H1 (cell line): Measurements from ENCODE around the gene HSDL2. TPM values are rescaled to one million over a fixed set of nuclear protein-coding genes. Genes with fewer than 3 reads are reported as not detected.

Experiments used
- CBX5 ChIP-seq: fragments of 300-800, 300-1000 bp; sonication (generic); IDR thresholded peaks from 2 replicates; pipeline ENCODE4 v1.7.1; 2016; ENCODE audit warnings: antibody characterized with exemption, low read length, low read depth
- KDM1A ChIP-seq: fragments of 200-600, 300-600 bp; sonication (generic); IDR thresholded peaks from 2 replicates; pipeline ENCODE4 v1.7.1; 2016; ENCODE audit warnings: mild to moderate bottlenecking, low read length, borderline replicate concordance
- NRF1 ChIP-seq: IDR thresholded peaks from 2 replicates; pipeline ENCODE4 v1.6.1; 2011; ENCODE audit warnings: mild to moderate bottlenecking, low read depth, low read length, improper control_type of control experiment
- POU5F1 ChIP-seq: IDR thresholded peaks from 2 replicates; pipeline ENCODE4 v1.6.1; 2011; ENCODE audit warnings: low read depth, mild to moderate bottlenecking, low read length, moderate library complexity
- RAD21 ChIP-seq, 2 experiments: IDR thresholded peaks in 1 of 2; conservative IDR thresholded peaks in 1 of 2; 2 replicates each; pipeline ENCODE4 v1.6.1; 2011; ENCODE audit warnings: low read depth in 2 of 2, low read length in 2 of 2, improper control_type of control experiment in 1 of 2, inconsistent platforms in 1 of 2, mild to moderate bottlenecking in 1 of 2, moderate library complexity in 1 of 2
- SAP30 ChIP-seq: fragments of 300-600 bp; sonication (generic); IDR thresholded peaks from 2 replicates; pipeline ENCODE4 v1.7.1; 2012; ENCODE audit warnings: low read length, moderate library complexity, mild to moderate bottlenecking, inconsistent platforms; ENCODE audit not compliant: insufficient read depth, insufficient replicate concordance
- SP1 ChIP-seq: IDR thresholded peaks from 2 replicates; pipeline ENCODE4 v1.6.1; 2011; ENCODE audit warnings: low read depth, low read length
- TAF1 ChIP-seq: IDR thresholded peaks from 2 replicates; pipeline ENCODE4 v1.6.1; 2011; ENCODE audit warnings: mild to moderate bottlenecking, low read depth, low read length
- ZNF274 ChIP-seq: IDR thresholded peaks from 2 replicates; pipeline ENCODE4 v1.7.0; 2012; ENCODE audit warnings: low read length, borderline replicate concordance; ENCODE audit errors: extremely low read depth
- polyA plus RNA-seq, 7 experiments: library from polyadenylated mRNA; depleted of rRNA in 3 of 7; stranded (reverse) in 5 of 7; unstranded in 2 of 7; fragments of >200 nt in 5 of 7; fragments of 200-250 nt in 2 of 7; gene quantifications; 1 replicate in 5 of 7; 2 replicates in 1 of 7; 4 replicates in 1 of 7; pipeline versions ENCODE4 v1.2.1 to v1.2.3, GENCODE V29; 2011 to 2013; ENCODE audit warnings: missing spikeins in 2 of 7, mixed read lengths in 2 of 7
- total RNA-seq: library from RNA; stranded (reverse); fragmentation: NEBNext Ultra II Directional; extraction: Animal tissue kit (Norgen Biotek cat#: 25700); gene quantifications from 2 replicates; pipeline ENCODE4 v1.2.1, GENCODE V29; 2021
- TF ChIP-seq, protein P1 (sequence below): fragments of 300-600 bp; sonication (generic); IDR thresholded peaks from 2 replicates; pipeline ENCODE4 v1.7.1; 2012; ENCODE audit warnings: low read length, moderate library complexity, mild to moderate bottlenecking, inconsistent platforms; ENCODE audit not compliant: insufficient replicate concordance

Gene HSDL2
- total and polyA plus RNA-seq, 2 of the 8 experiments (the other 6 are each of a cell fraction or from before 2014, with no cell fraction given): 6.6 to 15.4 TPM

DNA sequence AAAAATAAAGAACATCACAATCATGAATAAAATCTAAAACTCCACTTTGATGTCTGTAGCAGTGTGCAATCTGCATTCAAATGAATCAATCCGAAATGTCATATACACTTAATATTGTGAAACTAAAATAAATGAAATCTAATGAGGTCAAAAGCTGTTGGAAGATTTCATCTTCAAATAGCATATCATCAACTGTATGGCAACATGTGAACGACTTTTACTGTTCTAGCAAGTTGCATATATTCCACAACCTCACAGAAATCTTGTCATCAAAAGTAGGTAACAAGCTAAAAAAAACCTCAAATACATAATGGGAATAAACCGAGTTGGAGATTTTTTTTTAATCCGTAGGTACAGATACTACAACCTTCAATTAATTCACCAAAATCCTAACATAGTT, 47.7 kb upstream of the HSDL2 start (continued):
- TF ChIP-seq, protein P1, sequence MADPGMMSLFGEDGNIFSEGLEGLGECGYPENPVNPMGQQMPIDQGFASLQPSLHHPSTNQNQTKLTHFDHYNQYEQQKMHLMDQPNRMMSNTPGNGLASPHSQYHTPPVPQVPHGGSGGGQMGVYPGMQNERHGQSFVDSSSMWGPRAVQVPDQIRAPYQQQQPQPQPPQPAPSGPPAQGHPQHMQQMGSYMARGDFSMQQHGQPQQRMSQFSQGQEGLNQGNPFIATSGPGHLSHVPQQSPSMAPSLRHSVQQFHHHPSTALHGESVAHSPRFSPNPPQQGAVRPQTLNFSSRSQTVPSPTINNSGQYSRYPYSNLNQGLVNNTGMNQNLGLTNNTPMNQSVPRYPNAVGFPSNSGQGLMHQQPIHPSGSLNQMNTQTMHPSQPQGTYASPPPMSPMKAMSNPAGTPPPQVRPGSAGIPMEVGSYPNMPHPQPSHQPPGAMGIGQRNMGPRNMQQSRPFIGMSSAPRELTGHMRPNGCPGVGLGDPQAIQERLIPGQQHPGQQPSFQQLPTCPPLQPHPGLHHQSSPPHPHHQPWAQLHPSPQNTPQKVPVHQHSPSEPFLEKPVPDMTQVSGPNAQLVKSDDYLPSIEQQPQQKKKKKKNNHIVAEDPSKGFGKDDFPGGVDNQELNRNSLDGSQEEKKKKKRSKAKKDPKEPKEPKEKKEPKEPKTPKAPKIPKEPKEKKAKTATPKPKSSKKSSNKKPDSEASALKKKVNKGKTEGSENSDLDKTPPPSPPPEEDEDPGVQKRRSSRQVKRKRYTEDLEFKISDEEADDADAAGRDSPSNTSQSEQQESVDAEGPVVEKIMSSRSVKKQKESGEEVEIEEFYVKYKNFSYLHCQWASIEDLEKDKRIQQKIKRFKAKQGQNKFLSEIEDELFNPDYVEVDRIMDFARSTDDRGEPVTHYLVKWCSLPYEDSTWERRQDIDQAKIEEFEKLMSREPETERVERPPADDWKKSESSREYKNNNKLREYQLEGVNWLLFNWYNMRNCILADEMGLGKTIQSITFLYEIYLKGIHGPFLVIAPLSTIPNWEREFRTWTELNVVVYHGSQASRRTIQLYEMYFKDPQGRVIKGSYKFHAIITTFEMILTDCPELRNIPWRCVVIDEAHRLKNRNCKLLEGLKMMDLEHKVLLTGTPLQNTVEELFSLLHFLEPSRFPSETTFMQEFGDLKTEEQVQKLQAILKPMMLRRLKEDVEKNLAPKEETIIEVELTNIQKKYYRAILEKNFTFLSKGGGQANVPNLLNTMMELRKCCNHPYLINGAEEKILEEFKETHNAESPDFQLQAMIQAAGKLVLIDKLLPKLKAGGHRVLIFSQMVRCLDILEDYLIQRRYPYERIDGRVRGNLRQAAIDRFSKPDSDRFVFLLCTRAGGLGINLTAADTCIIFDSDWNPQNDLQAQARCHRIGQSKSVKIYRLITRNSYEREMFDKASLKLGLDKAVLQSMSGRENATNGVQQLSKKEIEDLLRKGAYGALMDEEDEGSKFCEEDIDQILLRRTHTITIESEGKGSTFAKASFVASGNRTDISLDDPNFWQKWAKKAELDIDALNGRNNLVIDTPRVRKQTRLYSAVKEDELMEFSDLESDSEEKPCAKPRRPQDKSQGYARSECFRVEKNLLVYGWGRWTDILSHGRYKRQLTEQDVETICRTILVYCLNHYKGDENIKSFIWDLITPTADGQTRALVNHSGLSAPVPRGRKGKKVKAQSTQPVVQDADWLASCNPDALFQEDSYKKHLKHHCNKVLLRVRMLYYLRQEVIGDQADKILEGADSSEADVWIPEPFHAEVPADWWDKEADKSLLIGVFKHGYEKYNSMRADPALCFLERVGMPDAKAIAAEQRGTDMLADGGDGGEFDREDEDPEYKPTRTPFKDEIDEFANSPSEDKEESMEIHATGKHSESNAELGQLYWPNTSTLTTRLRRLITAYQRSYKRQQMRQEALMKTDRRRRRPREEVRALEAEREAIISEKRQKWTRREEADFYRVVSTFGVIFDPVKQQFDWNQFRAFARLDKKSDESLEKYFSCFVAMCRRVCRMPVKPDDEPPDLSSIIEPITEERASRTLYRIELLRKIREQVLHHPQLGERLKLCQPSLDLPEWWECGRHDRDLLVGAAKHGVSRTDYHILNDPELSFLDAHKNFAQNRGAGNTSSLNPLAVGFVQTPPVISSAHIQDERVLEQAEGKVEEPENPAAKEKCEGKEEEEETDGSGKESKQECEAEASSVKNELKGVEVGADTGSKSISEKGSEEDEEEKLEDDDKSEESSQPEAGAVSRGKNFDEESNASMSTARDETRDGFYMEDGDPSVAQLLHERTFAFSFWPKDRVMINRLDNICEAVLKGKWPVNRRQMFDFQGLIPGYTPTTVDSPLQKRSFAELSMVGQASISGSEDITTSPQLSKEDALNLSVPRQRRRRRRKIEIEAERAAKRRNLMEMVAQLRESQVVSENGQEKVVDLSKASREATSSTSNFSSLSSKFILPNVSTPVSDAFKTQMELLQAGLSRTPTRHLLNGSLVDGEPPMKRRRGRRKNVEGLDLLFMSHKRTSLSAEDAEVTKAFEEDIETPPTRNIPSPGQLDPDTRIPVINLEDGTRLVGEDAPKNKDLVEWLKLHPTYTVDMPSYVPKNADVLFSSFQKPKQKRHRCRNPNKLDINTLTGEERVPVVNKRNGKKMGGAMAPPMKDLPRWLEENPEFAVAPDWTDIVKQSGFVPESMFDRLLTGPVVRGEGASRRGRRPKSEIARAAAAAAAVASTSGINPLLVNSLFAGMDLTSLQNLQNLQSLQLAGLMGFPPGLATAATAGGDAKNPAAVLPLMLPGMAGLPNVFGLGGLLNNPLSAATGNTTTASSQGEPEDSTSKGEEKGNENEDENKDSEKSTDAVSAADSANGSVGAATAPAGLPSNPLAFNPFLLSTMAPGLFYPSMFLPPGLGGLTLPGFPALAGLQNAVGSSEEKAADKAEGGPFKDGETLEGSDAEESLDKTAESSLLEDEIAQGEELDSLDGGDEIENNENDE: no peak
- no peak for TF ChIP-seq ZNF274
- no peak for TF ChIP-seq SP1
- no peak for TF ChIP-seq POU5F1
- no peak for TF ChIP-seq KDM1A
- TF ChIP-seq RAD21 (IDR thresholded peaks at IDR 0.05 in 1 of 2, conservative IDR thresholded peaks at IDR 0.05 in 1 of 2; ENCODE audit: low read depth in 2 of 2, low read length in 2 of 2): no peak
- TF ChIP-seq SAP30: no peak
- TF ChIP-seq TAF1: no peak
- no peak for TF ChIP-seq CBX5
- no peak for TF ChIP-seq NRF1
